HEK293 (cell line): ENCODE measurements around the gene LRRC75A.

Source experiments
- CTCF ChIA-PET: fragments of 350-600 bp; formaldehyde crosslinking; extraction: SDS; loops from one replicate; lab custom pipeline; 2021; ENCODE audit warnings: antibody characterized with exemption; lab: Yijun Ruan, JAX
- POLR2A ChIA-PET: fragments of 300-600 bp; formaldehyde crosslinking; extraction: SDS; loops from one replicate; lab custom pipeline; 2020; ENCODE audit warnings: antibody characterized with exemption, inconsistent platforms; lab: Yijun Ruan, JAX
- H3K27ac ChIP-seq: fragments of 200-500 bp; sonication (Bioruptor generic); 2 replicates; pipeline ENCODE4 v1.5.1; 2014; ENCODE audit warnings: low read depth, low read length, control low read depth, inconsistent platforms; ENCODE audit errors: extremely low read depth
- H3K36me3 ChIP-seq, 2 experiments: fragments of 200-500 bp in 1 of 2; sonication (Bioruptor generic) in 1 of 2; 1 replicate in 1 of 2; 2 replicates in 1 of 2; pipeline ENCODE4 v1.5.1; 2014 to 2017; ENCODE audit warnings: inconsistent platforms in 2 of 2, low read length in 2 of 2; ENCODE audit not compliant: control insufficient read depth in 2 of 2, insufficient read depth in 1 of 2
- H3K4me1 ChIP-seq: fragments of 200-500 bp; sonication (Bioruptor generic); 2 replicates; pipeline ENCODE4 v1.5.1; 2014; ENCODE audit warnings: mild to moderate bottlenecking, low read length, inconsistent platforms; ENCODE audit not compliant: control insufficient read depth, insufficient read depth
- H3K4me3 ChIP-seq: 2 replicates; pipeline ENCODE4 v1.5.1; 2011; ENCODE audit warnings: low read depth, mild to moderate bottlenecking, control low read depth, low read length, moderate library complexity
- H3K9me3 ChIP-seq: fragments of 200-500 bp; sonication (Bioruptor generic); 2 replicates; pipeline ENCODE4 v1.5.1; 2014; ENCODE audit warnings: low read depth, low read length, inconsistent platforms; ENCODE audit not compliant: control insufficient read depth, insufficient read depth
- BCL11B ChIP-seq: fragments of 450-650 bp; formaldehyde crosslinking; IDR thresholded peaks from 2 replicates; pipeline ENCODE4 v1.5.1; 2016; ENCODE audit warnings: low read depth, missing biosample characterization, missing genetic modification characterization
- OSR2 ChIP-seq: fragments of 450-650 bp; formaldehyde crosslinking; IDR thresholded peaks from 2 replicates; pipeline ENCODE4 v1.5.1; 2016; ENCODE audit warnings: missing biosample characterization, missing genetic modification characterization
- PRDM1 ChIP-seq: fragments of 450-650 bp; formaldehyde crosslinking; IDR thresholded peaks from 2 replicates; pipeline ENCODE4; 2016; ENCODE audit warnings: missing biosample characterization, missing genetic modification characterization
- ZBTB8A ChIP-seq: fragments of 450-650 bp; formaldehyde crosslinking; IDR thresholded peaks from 2 replicates; pipeline ENCODE4 v1.5.1; 2016; ENCODE audit warnings: missing biosample characterization, missing genetic modification characterization
- ZFP3 ChIP-seq: fragments of 450-650 bp; formaldehyde crosslinking; IDR thresholded peaks from 2 replicates; pipeline ENCODE4 v1.5.1; 2016; ENCODE audit warnings: low read depth, missing biosample characterization, missing genetic modification characterization
- ZIC2 ChIP-seq: fragments of 450-650 bp; formaldehyde crosslinking; IDR thresholded peaks from 2 replicates; pipeline ENCODE4 v1.5.1; 2016; ENCODE audit warnings: missing biosample characterization, missing genetic modification characterization
- ZNF10 ChIP-seq: fragments of 450-650 bp; formaldehyde crosslinking; IDR thresholded peaks from 2 replicates; pipeline ENCODE4 v1.5.1; 2017; ENCODE audit warnings: missing biosample characterization, missing genetic modification characterization
- ZNF16 ChIP-seq: fragments of 450-650 bp; formaldehyde crosslinking; IDR thresholded peaks from 2 replicates; pipeline ENCODE4 v1.5.1; 2016; ENCODE audit warnings: low read depth, missing biosample characterization, missing genetic modification characterization
- ZNF211 ChIP-seq: fragments of 450-650 bp; formaldehyde crosslinking; IDR thresholded peaks from 2 replicates; pipeline ENCODE4 v1.5.1; 2016; ENCODE audit warnings: low read depth, missing biosample characterization, missing genetic modification characterization
- ZNF214 ChIP-seq: fragments of 450-650 bp; formaldehyde crosslinking; IDR thresholded peaks from 2 replicates; pipeline ENCODE4 v1.5.1; 2017; ENCODE audit warnings: missing biosample characterization, mild to moderate bottlenecking, missing genetic modification characterization, borderline replicate concordance
- ZNF354C ChIP-seq: fragments of 450-650 bp; formaldehyde crosslinking; IDR thresholded peaks from 2 replicates; pipeline ENCODE4 v1.5.1; 2016; ENCODE audit warnings: missing biosample characterization, missing genetic modification characterization, low read depth, borderline replicate concordance
- ZNF501 ChIP-seq: fragments of 450-650 bp; formaldehyde crosslinking; IDR thresholded peaks from 2 replicates; pipeline ENCODE4 v1.5.1; 2016; ENCODE audit warnings: missing biosample characterization, missing genetic modification characterization
- ZNF544 ChIP-seq: fragments of 450-650 bp; formaldehyde crosslinking; IDR thresholded peaks from 2 replicates; pipeline ENCODE4 v1.5.0; 2017; ENCODE audit warnings: missing biosample characterization, missing genetic modification characterization
- ZNF596 ChIP-seq: fragments of 450-650 bp; IDR thresholded peaks from 2 replicates; pipeline ENCODE4 v1.5.0; 2018; ENCODE audit warnings: missing biosample characterization, mild to moderate bottlenecking, missing genetic modification characterization, moderate library complexity
- TF ChIP-seq, protein P1 (sequence below): fragments of 450-650 bp; formaldehyde crosslinking; IDR thresholded peaks from 2 replicates; pipeline ENCODE4 v1.5.1; 2016; ENCODE audit warnings: missing biosample characterization, missing genetic modification characterization
- TF ChIP-seq, protein P2 (sequence below): fragments of 450-650 bp; formaldehyde crosslinking; IDR thresholded peaks from 2 replicates; pipeline ENCODE4 v1.5.1; 2017; ENCODE audit warnings: missing biosample characterization, missing genetic modification characterization
- TF ChIP-seq, protein P3 (sequence below): IDR thresholded peaks from 2 replicates; pipeline ENCODE4 v1.6.1; 2011; ENCODE audit warnings: mild to moderate bottlenecking, low read depth, low read length, borderline replicate concordance
- TF ChIP-seq, protein P4 (sequence below): fragments of 450-650 bp; formaldehyde crosslinking; IDR thresholded peaks from 2 replicates; pipeline ENCODE4 v1.5.1; 2016; ENCODE audit warnings: missing biosample characterization, missing genetic modification characterization, borderline replicate concordance
- TF ChIP-seq, protein P5 (sequence below): fragments of 450-650 bp; formaldehyde crosslinking; IDR thresholded peaks from 2 replicates; pipeline ENCODE4 v1.5.1; 2016; ENCODE audit warnings: missing biosample characterization, missing genetic modification characterization
- TF ChIP-seq, protein P6 (sequence below): fragments of 450-650 bp; formaldehyde crosslinking; conservative IDR thresholded peaks from 2 replicates; pipeline ENCODE4 v1.5.1; 2016; ENCODE audit warnings: low read depth, missing biosample characterization, missing genetic modification characterization

Gene LRRC75A

DNA sequence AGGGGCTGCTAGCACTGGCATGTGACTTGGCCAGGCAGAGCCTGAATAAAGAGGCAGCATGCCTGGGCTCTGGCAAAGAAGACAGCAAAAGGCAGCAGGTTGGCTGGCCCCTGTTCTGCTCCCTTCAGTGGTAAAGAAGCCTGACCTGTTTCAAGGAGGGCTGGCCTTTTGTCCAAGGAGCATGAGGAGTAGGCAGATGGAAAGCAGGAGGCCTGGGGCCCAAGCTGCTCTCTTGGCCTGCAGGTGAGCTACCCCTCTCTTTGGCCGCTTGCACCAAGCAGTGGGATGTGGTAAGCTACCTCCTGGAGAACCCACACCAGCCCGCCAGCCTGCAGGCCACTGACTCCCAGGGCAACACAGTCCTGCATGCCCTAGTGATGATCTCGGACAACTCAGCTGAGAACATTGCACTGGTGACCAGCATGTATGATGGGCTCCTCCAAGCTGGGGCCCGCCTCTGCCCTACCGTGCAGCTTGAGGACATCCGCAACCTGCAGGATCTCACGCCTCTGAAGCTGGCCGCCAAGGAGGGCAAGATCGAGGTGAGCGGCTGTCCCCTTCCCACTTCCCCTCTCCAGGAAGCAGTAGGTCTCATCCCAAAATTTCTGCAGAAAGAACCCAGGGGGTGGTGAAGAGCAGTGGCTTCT lies 68.6 kb downstream of the LRRC75A start:
- ChIA-PET CTCF (interaction anchor here (1.0 to 2.1 kb wide), 2 partner anchors 38 to 60 kb away, joined by 3 to 7 read pairs; no protein-coding TSS in a partner anchor), POLR2A (interaction anchor here (0.5 to 2.4 kb wide), 3 partner anchors 15 to 217 kb away, joined by 3 to 14 read pairs (median 5); no protein-coding TSS in a partner anchor)
- no peak overlapping the region for H3K27ac ChIP-seq
- H3K4me1 ChIP-seq, result peaks cover 11% of the 10 kb centered on the region; the same call in 1 of the 2 replicates
- no peak overlapping the region for H3K4me3 ChIP-seq
- TF ChIP-seq, protein P1, sequence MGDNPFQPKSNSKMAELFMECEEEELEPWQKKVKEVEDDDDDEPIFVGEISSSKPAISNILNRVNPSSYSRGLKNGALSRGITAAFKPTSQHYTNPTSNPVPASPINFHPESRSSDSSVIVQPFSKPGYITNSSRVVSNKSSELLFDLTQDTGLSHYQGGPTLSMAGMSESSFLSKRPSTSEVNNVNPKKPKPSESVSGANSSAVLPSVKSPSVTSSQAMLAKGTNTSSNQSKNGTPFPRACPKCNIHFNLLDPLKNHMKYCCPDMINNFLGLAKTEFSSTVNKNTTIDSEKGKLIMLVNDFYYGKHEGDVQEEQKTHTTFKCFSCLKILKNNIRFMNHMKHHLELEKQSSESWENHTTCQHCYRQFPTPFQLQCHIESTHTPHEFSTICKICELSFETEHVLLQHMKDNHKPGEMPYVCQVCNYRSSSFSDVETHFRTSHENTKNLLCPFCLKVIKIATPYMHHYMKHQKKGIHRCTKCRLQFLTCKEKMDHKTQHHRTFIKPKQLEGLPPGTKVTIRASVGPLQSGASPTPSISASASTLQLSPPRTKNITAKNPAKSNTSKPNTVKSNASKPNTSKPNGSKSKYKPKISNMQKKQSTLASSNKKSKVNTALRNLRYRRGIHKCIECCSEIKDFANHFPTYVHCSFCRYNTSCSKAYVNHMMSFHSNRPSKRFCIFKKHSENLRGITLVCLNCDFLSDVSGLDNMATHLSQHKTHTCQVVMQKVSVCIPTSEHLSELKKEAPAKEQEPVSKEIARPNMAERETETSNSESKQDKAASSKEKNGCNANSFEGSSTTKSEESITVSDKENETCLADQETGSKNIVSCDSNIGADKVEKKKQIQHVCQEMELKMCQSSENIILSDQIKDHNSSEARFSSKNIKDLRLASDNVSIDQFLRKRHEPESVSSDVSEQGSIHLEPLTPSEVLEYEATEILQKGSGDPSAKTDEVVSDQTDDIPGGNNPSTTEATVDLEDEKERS (tag by site-specific recombination), result no peak
- no peak for TF ChIP-seq ZNF211 (tag by site-specific recombination)
- TF ChIP-seq BCL11B, result no peak
- no peak for TF ChIP-seq ZNF544
- no peak for TF ChIP-seq ZFP3 (tag by site-specific recombination)
- no peak for TF ChIP-seq ZNF354C (tag by site-specific recombination)
- TF ChIP-seq, protein P2, sequence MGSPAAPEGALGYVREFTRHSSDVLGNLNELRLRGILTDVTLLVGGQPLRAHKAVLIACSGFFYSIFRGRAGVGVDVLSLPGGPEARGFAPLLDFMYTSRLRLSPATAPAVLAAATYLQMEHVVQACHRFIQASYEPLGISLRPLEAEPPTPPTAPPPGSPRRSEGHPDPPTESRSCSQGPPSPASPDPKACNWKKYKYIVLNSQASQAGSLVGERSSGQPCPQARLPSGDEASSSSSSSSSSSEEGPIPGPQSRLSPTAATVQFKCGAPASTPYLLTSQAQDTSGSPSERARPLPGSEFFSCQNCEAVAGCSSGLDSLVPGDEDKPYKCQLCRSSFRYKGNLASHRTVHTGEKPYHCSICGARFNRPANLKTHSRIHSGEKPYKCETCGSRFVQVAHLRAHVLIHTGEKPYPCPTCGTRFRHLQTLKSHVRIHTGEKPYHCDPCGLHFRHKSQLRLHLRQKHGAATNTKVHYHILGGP, result no peak
- TF ChIP-seq, protein P3, sequence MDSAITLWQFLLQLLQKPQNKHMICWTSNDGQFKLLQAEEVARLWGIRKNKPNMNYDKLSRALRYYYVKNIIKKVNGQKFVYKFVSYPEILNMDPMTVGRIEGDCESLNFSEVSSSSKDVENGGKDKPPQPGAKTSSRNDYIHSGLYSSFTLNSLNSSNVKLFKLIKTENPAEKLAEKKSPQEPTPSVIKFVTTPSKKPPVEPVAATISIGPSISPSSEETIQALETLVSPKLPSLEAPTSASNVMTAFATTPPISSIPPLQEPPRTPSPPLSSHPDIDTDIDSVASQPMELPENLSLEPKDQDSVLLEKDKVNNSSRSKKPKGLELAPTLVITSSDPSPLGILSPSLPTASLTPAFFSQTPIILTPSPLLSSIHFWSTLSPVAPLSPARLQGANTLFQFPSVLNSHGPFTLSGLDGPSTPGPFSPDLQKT, result no peak
- no peak for TF ChIP-seq ZNF10 (tag by site-specific recombination)
- TF ChIP-seq, protein P4, sequence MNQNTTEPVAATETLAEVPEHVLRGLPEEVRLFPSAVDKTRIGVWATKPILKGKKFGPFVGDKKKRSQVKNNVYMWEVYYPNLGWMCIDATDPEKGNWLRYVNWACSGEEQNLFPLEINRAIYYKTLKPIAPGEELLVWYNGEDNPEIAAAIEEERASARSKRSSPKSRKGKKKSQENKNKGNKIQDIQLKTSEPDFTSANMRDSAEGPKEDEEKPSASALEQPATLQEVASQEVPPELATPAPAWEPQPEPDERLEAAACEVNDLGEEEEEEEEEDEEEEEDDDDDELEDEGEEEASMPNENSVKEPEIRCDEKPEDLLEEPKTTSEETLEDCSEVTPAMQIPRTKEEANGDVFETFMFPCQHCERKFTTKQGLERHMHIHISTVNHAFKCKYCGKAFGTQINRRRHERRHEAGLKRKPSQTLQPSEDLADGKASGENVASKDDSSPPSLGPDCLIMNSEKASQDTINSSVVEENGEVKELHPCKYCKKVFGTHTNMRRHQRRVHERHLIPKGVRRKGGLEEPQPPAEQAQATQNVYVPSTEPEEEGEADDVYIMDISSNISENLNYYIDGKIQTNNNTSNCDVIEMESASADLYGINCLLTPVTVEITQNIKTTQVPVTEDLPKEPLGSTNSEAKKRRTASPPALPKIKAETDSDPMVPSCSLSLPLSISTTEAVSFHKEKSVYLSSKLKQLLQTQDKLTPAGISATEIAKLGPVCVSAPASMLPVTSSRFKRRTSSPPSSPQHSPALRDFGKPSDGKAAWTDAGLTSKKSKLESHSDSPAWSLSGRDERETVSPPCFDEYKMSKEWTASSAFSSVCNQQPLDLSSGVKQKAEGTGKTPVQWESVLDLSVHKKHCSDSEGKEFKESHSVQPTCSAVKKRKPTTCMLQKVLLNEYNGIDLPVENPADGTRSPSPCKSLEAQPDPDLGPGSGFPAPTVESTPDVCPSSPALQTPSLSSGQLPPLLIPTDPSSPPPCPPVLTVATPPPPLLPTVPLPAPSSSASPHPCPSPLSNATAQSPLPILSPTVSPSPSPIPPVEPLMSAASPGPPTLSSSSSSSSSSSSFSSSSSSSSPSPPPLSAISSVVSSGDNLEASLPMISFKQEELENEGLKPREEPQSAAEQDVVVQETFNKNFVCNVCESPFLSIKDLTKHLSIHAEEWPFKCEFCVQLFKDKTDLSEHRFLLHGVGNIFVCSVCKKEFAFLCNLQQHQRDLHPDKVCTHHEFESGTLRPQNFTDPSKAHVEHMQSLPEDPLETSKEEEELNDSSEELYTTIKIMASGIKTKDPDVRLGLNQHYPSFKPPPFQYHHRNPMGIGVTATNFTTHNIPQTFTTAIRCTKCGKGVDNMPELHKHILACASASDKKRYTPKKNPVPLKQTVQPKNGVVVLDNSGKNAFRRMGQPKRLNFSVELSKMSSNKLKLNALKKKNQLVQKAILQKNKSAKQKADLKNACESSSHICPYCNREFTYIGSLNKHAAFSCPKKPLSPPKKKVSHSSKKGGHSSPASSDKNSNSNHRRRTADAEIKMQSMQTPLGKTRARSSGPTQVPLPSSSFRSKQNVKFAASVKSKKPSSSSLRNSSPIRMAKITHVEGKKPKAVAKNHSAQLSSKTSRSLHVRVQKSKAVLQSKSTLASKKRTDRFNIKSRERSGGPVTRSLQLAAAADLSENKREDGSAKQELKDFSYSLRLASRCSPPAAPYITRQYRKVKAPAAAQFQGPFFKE (tag by site-specific recombination), result no peak
- TF ChIP-seq OSR2, result no peak
- TF ChIP-seq ZNF214 (tag by site-specific recombination), result no peak
- no peak for TF ChIP-seq ZBTB8A
- TF ChIP-seq, protein P5, sequence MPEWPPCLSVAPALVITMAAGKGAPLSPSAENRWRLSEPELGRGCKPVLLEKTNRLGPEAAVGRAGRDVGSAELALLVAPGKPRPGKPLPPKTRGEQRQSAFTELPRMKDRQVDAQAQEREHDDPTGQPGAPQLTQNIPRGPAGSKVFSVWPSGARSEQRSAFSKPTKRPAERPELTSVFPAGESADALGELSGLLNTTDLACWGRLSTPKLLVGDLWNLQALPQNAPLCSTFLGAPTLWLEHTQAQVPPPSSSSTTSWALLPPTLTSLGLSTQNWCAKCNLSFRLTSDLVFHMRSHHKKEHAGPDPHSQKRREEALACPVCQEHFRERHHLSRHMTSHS, result no peak
- no peak for TF ChIP-seq ZIC2 (tag by site-specific recombination)
- TF ChIP-seq PRDM1 (tag by site-specific recombination), result no peak
- TF ChIP-seq ZNF501 (tag by site-specific recombination), result no peak
- TF ChIP-seq ZNF596 (tag by site-specific recombination), result no peak
- TF ChIP-seq, protein P6, sequence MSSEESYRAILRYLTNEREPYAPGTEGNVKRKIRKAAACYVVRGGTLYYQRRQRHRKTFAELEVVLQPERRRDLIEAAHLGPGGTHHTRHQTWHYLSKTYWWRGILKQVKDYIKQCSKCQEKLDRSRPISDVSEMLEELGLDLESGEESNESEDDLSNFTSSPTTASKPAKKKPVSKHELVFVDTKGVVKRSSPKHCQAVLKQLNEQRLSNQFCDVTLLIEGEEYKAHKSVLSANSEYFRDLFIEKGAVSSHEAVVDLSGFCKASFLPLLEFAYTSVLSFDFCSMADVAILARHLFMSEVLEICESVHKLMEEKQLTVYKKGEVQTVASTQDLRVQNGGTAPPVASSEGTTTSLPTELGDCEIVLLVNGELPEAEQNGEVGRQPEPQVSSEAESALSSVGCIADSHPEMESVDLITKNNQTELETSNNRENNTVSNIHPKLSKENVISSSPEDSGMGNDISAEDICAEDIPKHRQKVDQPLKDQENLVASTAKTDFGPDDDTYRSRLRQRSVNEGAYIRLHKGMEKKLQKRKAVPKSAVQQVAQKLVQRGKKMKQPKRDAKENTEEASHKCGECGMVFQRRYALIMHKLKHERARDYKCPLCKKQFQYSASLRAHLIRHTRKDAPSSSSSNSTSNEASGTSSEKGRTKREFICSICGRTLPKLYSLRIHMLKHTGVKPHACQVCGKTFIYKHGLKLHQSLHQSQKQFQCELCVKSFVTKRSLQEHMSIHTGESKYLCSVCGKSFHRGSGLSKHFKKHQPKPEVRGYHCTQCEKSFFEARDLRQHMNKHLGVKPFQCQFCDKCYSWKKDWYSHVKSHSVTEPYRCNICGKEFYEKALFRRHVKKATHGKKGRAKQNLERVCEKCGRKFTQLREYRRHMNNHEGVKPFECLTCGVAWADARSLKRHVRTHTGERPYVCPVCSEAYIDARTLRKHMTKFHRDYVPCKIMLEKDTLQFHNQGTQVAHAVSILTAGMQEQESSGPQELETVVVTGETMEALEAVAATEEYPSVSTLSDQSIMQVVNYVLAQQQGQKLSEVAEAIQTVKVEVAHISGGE (tag by site-specific recombination), result no peak
- TF ChIP-seq ZNF16 (tag by site-specific recombination), result no peak
- TF ChIP-seq, all 188 proteins: peak for 0
- no peaks in the 10 kb centered on the region for H3K9me3 ChIP-seq
- H3K36me3 ChIP-seq, result no peaks in the 10 kb centered on the region
